ENCODE data around the gene FAHD1. TPM values are rescaled to one million over a fixed set of nuclear protein-coding genes. Genes with fewer than 3 reads are reported as not detected.
A peak's percentile ranks its signal among the peaks of the same experiment; 100 is the strongest.

The FAHD1 gene
- total RNA-seq, 2 experiments from 2014 or later = 15.1 to 32.4 TPM

- no peak overlapping the region for H2AFZ ChIP-seq (ENCODE audit: low read length)
- H3K4me1 ChIP-seq (ENCODE audit: insufficient read depth, low read length, poor library complexity, severe bottlenecking) = peaks cover 23% of the 10 kb centered on the region
- H3K27ac ChIP-seq (ENCODE audit: low read depth, low read length, poor library complexity, severe bottlenecking) = no peak overlapping the region
- no peaks in the 10 kb centered on the region for H3K9me2 ChIP-seq (ENCODE audit: insufficient read depth, low read length)
- H3K4me2 ChIP-seq (ENCODE audit: low read length) = peak overlapping the region; percentile 76
- POLR2A ChIA-PET = no interaction called here
- H3K79me2 ChIP-seq (ENCODE audit: insufficient read depth, low read depth, low read length) = no peaks in the 10 kb centered on the region
- no peak overlapping the region for H3K4me3 ChIP-seq (ENCODE audit: low read depth, low read length, poor library complexity, severe bottlenecking)
- intact Hi-C loops (cut with micrococcal nuclease; ENCODE audit: unreplicated experiment) = loop anchor here (5.0 kb wide), 1 partner anchor 47 kb away; the partner anchor contains the start of genes NUBP2 and SPSB3
- no TSS peak for BruUV-seq (replicated peaks)
- no peak for DNase-seq (ENCODE audit: low spot score)
- TF ChIP-seq EZH2phosphoT487 (IDR thresholded peaks at IDR 0.05; ENCODE audit: borderline replicate concordance, low read depth, low read length) = no peak
- no peak for TF ChIP-seq CTCF (conservative IDR thresholded peaks at IDR 0.05; ENCODE audit: low read length)
- CTCF ChIA-PET (ENCODE audit: unreplicated experiment) = no interaction called here
- no peaks in the 10 kb centered on the region for H3K9me3 ChIP-seq (ENCODE audit: low read length)
- H3K36me3 ChIP-seq (ENCODE audit: insufficient read depth, low read length) = no peaks in the 10 kb centered on the region
- H4K20me1 ChIP-seq (ENCODE audit: insufficient read depth, low read length) = no peaks in the 10 kb centered on the region
Observed at GRCh38 chr16:1828645-1829410, 1.8 kb downstream of the FAHD1 start.

GRCh38 chr16:1830213-1830612 lies 3.2 kb downstream of the FAHD1 start:
- POLR2A ChIA-PET = interaction anchor here (0.5 kb wide), 1 partner anchor 35 kb away, joined by 3 read pairs; no protein-coding TSS in a partner anchor
- CTCF ChIA-PET (ENCODE audit: unreplicated experiment) = no interaction called here
- no peaks in the 10 kb centered on the region for H3K79me2 ChIP-seq (ENCODE audit: insufficient read depth, low read depth, low read length)
- no peak for TF ChIP-seq EZH2phosphoT487 (IDR thresholded peaks at IDR 0.05; ENCODE audit: borderline replicate concordance, low read depth, low read length)
- no peak for TF ChIP-seq CTCF (conservative IDR thresholded peaks at IDR 0.05; ENCODE audit: low read length)
- BruUV-seq (replicated peaks) = no TSS peak
- H3K4me2 ChIP-seq (ENCODE audit: low read length) = no peak overlapping the region
- intact Hi-C loops (cut with micrococcal nuclease; ENCODE audit: unreplicated experiment) = no loop called here
- H3K27ac ChIP-seq (ENCODE audit: low read depth, low read length, poor library complexity, severe bottlenecking) = no peak overlapping the region
- H3K36me3 ChIP-seq (ENCODE audit: insufficient read depth, low read length) = no peaks in the 10 kb centered on the region
- no peak overlapping the region for H2AFZ ChIP-seq (ENCODE audit: low read length)
- no peaks in the 10 kb centered on the region for H4K20me1 ChIP-seq (ENCODE audit: insufficient read depth, low read length)
- H3K4me1 ChIP-seq (ENCODE audit: insufficient read depth, low read length, poor library complexity, severe bottlenecking) = peaks cover 19% of the 10 kb centered on the region
- no peak overlapping the region for H3K4me3 ChIP-seq (ENCODE audit: low read depth, low read length, poor library complexity, severe bottlenecking)
- DNase-seq (ENCODE audit: low spot score) = no peak
- H3K9me3 ChIP-seq (ENCODE audit: low read length) = no peaks in the 10 kb centered on the region
- H3K9me2 ChIP-seq (ENCODE audit: insufficient read depth, low read length) = no peaks in the 10 kb centered on the region
